PC-9 (cell line): ENCODE results near the gene DNASE1L1.

Source experiments
- EZH2 ChIP-seq: fragments of 200-600 bp; sonication (generic); IDR thresholded peaks from 2 replicates; pipeline ENCODE4 v1.8.0; 2017; ENCODE audit warnings: antibody characterized with exemption, low read depth
- TF ChIP-seq, protein P1 (sequence below): fragments of 200-600 bp; sonication (generic); conservative IDR thresholded peaks from 2 replicates; pipeline ENCODE4 v1.6.1; 2017; ENCODE audit warnings: mixed run types, antibody characterized with exemption, mild to moderate bottlenecking, moderate library complexity

DNA sequence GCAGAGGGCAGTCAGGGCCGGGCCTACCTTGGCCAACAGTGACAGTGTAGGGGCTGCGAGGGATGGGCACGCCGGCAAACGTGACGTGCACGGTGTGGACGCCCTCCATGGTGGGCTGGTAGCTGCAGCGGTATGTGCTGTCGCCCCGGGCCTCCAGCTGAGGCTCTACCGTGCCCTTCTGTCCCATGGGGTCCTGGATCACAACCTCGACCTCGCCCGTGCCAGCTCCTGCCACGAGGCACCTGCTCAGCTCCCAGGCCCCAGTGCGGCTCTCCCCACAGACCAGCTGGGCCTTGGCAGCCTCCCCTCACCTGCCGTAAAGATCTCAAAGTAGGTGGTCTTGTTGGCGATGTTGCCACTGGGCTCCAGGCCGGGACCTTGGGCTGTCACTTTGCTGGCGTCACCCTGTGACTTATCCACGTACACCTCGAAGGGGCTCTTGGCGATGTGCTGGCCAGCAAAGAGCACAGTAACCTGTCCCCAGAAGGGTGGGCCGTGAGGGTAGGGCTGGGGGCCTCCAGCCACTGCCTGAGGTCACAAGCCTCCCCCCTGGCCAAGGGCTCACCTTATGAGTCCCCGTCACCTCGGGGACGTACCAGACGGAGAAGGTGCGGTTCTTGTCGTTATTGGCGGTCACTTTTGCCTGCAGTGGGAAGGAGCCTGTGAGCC, 42.9 kb downstream of the DNASE1L1 start:
- TF ChIP-seq EZH2 = no peak
- TF ChIP-seq, protein P1, sequence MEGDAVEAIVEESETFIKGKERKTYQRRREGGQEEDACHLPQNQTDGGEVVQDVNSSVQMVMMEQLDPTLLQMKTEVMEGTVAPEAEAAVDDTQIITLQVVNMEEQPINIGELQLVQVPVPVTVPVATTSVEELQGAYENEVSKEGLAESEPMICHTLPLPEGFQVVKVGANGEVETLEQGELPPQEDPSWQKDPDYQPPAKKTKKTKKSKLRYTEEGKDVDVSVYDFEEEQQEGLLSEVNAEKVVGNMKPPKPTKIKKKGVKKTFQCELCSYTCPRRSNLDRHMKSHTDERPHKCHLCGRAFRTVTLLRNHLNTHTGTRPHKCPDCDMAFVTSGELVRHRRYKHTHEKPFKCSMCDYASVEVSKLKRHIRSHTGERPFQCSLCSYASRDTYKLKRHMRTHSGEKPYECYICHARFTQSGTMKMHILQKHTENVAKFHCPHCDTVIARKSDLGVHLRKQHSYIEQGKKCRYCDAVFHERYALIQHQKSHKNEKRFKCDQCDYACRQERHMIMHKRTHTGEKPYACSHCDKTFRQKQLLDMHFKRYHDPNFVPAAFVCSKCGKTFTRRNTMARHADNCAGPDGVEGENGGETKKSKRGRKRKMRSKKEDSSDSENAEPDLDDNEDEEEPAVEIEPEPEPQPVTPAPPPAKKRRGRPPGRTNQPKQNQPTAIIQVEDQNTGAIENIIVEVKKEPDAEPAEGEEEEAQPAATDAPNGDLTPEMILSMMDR = no peak
